Smooth muscle cell (in vitro differentiated cells): ENCODE results near the gene APBA1. TPM values are rescaled to one million over a fixed set of nuclear protein-coding genes. Genes with fewer than 3 reads are reported as not detected.

Source experiments
- DNase-seq: peaks from one replicate; lab custom pipeline; 2025; ENCODE audit not compliant: unreplicated experiment; lab: John Stamatoyannopoulos, UW
- H2AFZ ChIP-seq: fragments of 200-600 bp; sonication (generic); 2 replicates; pipeline ENCODE4 v1.6.0; 2016; ENCODE audit warnings: antibody characterized with exemption, low read depth, mild to moderate bottlenecking
- H3F3A ChIP-seq: fragments of 200-600 bp; sonication (generic); 2 replicates; pipeline ENCODE4 v1.6.0; 2017; ENCODE audit warnings: antibody characterized with exemption, low read depth
- H3K27ac ChIP-seq: fragments of 200-600 bp; sonication (generic); 2 replicates; pipeline ENCODE4 v1.5.1; 2016; ENCODE audit warnings: low read depth, mild to moderate bottlenecking
- H3K27me3 ChIP-seq: fragments of 200-600 bp; sonication (generic); 2 replicates; pipeline ENCODE4 v1.6.1; 2016; ENCODE audit warnings: low read depth, mild to moderate bottlenecking
- H3K36me3 ChIP-seq: fragments of 200-600 bp; sonication (generic); 2 replicates; pipeline ENCODE4 v1.5.1; 2016; ENCODE audit warnings: low read depth
- H3K4me1 ChIP-seq: fragments of 200-600 bp; sonication (generic); 2 replicates; pipeline ENCODE4 v1.5.1; 2016; ENCODE audit warnings: low read depth
- H3K4me2 ChIP-seq: fragments of 200-600 bp; sonication (generic); 2 replicates; pipeline ENCODE4 v1.6.0; 2016; ENCODE audit warnings: mild to moderate bottlenecking
- H3K4me3 ChIP-seq: fragments of 200-600 bp; sonication (generic); 2 replicates; pipeline ENCODE4 v1.5.1; 2016; ENCODE audit warnings: mild to moderate bottlenecking
- H3K79me2 ChIP-seq: fragments of 200-600 bp; sonication (generic); 2 replicates; pipeline ENCODE4 v1.6.0; 2016; ENCODE audit warnings: low read depth, mild to moderate bottlenecking
- H3K9ac ChIP-seq: fragments of 200-600 bp; sonication (generic); 2 replicates; pipeline ENCODE4 v1.6.0; 2016; ENCODE audit warnings: low read depth
- H3K9me3 ChIP-seq: fragments of 200-600 bp; sonication (generic); replicated peaks from 2 replicates; pipeline ENCODE4 v1.5.1; 2016; ENCODE audit warnings: low read depth
- H4K20me1 ChIP-seq: fragments of 200-600 bp; sonication (generic); 2 replicates; pipeline ENCODE4 v1.6.0; 2016; ENCODE audit warnings: low read depth
- WGBS: methylation state at CpG from one replicate; pipeline ENCODE4 v1.1.7; 2016; ENCODE audit warnings: low lambda C conversion rate; 5-methylcytosine and 5-hydroxymethylcytosine counted together
- polyA plus RNA-seq: library from polyadenylated mRNA; unstranded; fragments of >200 nt; fragmentation: Nextera tagmentation; extraction: Ambion mirVana; gene quantifications from 2 replicates; pipeline ENCODE4 v1.2.1, GENCODE V29; 2016
- total RNA-seq: library from RNA; depleted of rRNA; stranded (reverse); fragments of >200 nt; gene quantifications from 2 replicates; pipeline ENCODE4 v1.2.3, GENCODE V29; 2014
- TF ChIP-seq, protein P1 (sequence below): fragments of 200-600 bp; sonication (generic); IDR thresholded peaks from 2 replicates; pipeline ENCODE4 v1.5.1; 2017; ENCODE audit warnings: borderline replicate concordance, mild to moderate bottlenecking, antibody characterized with exemption; ENCODE audit not compliant: insufficient read depth, poor library complexity, severe bottlenecking

APBA1 gene
- total and polyA plus RNA-seq, 2 experiments from 2014 or later: 1.4 to 6.1 TPM

DNA sequence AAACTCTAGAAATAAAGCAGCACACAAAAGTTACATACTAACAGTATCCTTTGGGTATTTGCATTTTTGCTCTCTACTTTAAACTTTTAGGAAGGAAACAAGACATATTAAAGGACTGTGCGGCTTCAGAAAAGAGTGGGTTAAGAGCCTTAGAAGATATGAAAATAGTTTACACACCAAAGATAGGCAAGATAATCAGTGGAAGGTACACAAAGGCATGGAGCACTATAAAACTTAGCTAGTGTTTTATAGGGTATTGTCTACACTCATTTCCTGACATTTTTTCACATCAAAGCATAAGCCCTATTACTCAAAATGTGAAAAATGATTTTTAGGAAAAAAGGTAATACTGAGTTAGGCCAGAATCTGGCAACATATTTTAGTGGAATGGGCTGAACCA lies 43.7 kb upstream of the APBA1 start:
- Histone ChIP-seq H3K4me2 (no peak overlapping the region), H3K79me2 (no peaks in the 10 kb centered on the region), H3K36me3 (no peaks in the 10 kb centered on the region), H4K20me1 (no peaks in the 10 kb centered on the region), H3K9me3 (no peaks in the 10 kb centered on the region), H3K27ac (no peak overlapping the region), H2AFZ (no peak overlapping the region), H3K4me3 (no peak overlapping the region), H3K4me1 (no peaks in the 10 kb centered on the region), H3K9ac (no peak overlapping the region), H3K27me3 (no peaks in the 10 kb centered on the region), H3F3A (no peaks in the 10 kb centered on the region)
- DNase-seq: no peak
- TF ChIP-seq, protein P1, sequence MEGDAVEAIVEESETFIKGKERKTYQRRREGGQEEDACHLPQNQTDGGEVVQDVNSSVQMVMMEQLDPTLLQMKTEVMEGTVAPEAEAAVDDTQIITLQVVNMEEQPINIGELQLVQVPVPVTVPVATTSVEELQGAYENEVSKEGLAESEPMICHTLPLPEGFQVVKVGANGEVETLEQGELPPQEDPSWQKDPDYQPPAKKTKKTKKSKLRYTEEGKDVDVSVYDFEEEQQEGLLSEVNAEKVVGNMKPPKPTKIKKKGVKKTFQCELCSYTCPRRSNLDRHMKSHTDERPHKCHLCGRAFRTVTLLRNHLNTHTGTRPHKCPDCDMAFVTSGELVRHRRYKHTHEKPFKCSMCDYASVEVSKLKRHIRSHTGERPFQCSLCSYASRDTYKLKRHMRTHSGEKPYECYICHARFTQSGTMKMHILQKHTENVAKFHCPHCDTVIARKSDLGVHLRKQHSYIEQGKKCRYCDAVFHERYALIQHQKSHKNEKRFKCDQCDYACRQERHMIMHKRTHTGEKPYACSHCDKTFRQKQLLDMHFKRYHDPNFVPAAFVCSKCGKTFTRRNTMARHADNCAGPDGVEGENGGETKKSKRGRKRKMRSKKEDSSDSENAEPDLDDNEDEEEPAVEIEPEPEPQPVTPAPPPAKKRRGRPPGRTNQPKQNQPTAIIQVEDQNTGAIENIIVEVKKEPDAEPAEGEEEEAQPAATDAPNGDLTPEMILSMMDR: no peak
- 97% methylated on average over 1 of the region's 1 CpG for WGBS

DNA sequence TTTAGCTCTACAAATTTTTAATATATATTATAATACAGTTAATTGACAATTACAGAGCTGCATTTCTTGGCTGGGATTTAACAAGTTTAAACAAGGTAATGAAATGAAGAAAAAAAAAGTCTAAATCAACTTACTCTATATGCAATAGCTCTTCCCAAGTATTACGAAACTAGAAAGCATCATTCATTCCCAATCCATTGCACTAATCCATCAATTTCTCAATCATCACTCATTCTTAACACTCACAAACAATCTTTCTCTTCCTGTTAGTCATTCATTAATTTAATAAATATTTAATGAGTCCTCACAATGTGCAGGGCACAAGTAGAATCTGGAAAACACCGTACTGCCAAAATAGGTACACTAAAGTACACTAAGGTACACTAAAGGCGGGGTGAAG lies 42.9 kb upstream of the APBA1 start:
- Histone ChIP-seq H3K27ac (no peak overlapping the region), H3K4me2 (no peak overlapping the region), H4K20me1 (no peaks in the 10 kb centered on the region), H3K36me3 (no peaks in the 10 kb centered on the region), H2AFZ (no peak overlapping the region), H3K9me3 (no peaks in the 10 kb centered on the region), H3K79me2 (no peaks in the 10 kb centered on the region), H3K9ac (no peak overlapping the region), H3F3A (no peaks in the 10 kb centered on the region), H3K4me1 (no peaks in the 10 kb centered on the region), H3K27me3 (no peaks in the 10 kb centered on the region), H3K4me3 (no peak overlapping the region)
- 93% methylated on average over 3 of the region's 3 CpGs for WGBS
- TF ChIP-seq, protein P1: no peak
- no peak for DNase-seq

DNA sequence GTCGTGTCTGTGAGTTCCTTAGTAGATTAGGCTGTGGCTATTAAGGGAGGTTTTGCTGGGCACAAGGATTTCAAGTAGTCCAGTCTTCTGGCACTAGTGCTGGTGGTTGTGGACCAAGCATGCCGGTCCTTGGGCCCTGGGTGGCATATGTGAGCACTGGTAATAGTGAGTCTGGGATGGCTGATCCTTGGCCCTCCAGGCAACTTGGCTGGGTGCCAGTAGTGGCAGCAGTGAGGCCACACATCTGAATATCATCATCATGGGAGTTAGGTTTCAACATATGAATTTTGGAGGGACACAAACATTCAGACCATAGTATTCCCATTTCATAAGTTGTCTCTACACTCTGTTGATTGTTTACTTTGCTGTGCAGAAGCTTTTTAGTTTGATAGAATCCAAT lies 25.3 kb upstream of the APBA1 start:
- Histone ChIP-seq H3K4me2 (no peak overlapping the region), H3K9me3 (peaks cover 13% of the 10 kb centered on the region), H3K27ac (no peak overlapping the region), H3K36me3 (no peaks in the 10 kb centered on the region), H3K79me2 (no peaks in the 10 kb centered on the region), H3F3A (no peaks in the 10 kb centered on the region), H4K20me1 (no peaks in the 10 kb centered on the region), H2AFZ (no peak overlapping the region), H3K9ac (no peak overlapping the region), H3K4me1 (no peaks in the 10 kb centered on the region), H3K4me3 (no peak overlapping the region), H3K27me3 (no peaks in the 10 kb centered on the region)
- 93% methylated on average over 2 of the region's 2 CpGs for WGBS
- no peak for DNase-seq
- TF ChIP-seq, protein P1: no peak

DNA sequence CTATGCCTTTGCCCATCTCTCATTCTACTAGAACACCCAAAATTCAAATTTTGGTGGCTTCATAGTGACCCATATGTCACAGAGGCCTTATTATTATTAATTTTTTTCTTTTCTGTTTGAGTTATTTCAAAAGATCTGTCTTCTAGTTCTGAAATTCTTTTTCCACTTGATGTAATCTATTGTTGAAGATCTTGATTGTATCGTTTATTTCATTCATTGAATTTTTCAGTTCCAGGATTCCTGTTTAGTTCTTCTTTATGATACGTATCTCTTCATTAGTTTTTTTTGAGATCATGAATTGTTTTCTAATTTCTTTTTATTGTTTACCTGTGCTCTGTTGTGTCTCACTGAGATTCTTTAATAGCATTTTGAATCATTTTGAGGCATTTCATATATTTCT lies 24.6 kb upstream of the APBA1 start:
- no peak overlapping the region for H3K4me2 ChIP-seq
- no peak overlapping the region for H3K9ac ChIP-seq
- no peak overlapping the region for H3K4me3 ChIP-seq
- no peaks in the 10 kb centered on the region for H4K20me1 ChIP-seq
- no peaks in the 10 kb centered on the region for H3K36me3 ChIP-seq
- H3K27me3 ChIP-seq: no peaks in the 10 kb centered on the region
- H3F3A ChIP-seq: no peaks in the 10 kb centered on the region
- no peak overlapping the region for H2AFZ ChIP-seq
- 97% methylated on average over 2 of the region's 2 CpGs for WGBS
- TF ChIP-seq, protein P1: no peak
- no peaks in the 10 kb centered on the region for H3K79me2 ChIP-seq
- no peaks in the 10 kb centered on the region for H3K4me1 ChIP-seq
- peaks cover 13% of the 10 kb centered on the region for H3K9me3 ChIP-seq
- no peak overlapping the region for H3K27ac ChIP-seq
- no peak for DNase-seq
